Kasumi-1 (cell line): Measurements from ENCODE around the gene DPH5.

Experiments
- DNase-seq, 2 experiments: peaks; one replicate each; lab custom pipeline; 2025; lab: John Stamatoyannopoulos, UW

DPH5 gene

DNA sequence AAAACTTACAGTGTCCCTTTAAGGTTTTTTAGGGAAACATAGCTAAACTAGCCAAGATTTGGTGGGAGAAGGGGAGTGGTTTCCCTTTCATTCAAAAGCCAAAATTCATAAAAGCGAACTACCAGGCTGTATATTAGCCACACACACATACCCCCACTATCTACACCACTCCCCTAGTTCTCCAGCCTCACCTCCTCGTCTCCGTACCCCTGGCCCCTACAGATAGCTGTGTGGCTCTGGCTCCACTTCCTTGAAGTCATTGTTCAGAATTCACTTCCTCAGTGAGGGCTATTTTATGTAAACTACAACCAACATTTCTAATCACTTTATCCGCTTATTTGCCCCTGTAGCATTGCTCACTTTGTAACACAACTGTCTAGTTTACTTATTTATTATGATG is 5.3 kb upstream of the DPH5 start:
- no peak for DNase-seq

- no peak for DNase-seq
Observed at GRCh38 chr1:101029184-101029583, 3.6 kb upstream of the DPH5 start.

DNA sequence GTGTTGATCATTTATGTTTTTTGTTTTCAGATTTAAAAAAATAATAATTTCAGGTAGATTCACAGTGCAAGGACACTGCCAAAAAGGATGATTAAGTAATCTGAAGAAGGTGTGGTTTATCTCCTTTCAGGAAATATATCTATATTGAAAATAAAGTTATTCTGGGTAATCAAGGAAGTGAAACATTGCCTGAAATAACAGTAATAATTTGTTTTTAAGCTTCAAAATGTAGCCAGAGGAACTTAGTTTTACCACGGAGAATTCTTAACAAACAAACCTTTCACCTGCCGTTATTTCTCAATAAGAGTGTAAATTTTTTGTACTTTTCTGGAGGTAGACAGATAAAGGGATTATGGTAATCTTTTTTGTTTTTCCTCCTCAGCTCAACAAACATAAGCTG is 2.9 kb upstream of the DPH5 start:
- no peak for DNase-seq

- DNase-seq, result no peak
Observed at GRCh38 chr1:101027194-101027772, 1.7 kb upstream of the DPH5 start.

- no peak for DNase-seq
Observed at GRCh38 chr1:101026430-101026788, 825 bp upstream of the DPH5 start.

DNA sequence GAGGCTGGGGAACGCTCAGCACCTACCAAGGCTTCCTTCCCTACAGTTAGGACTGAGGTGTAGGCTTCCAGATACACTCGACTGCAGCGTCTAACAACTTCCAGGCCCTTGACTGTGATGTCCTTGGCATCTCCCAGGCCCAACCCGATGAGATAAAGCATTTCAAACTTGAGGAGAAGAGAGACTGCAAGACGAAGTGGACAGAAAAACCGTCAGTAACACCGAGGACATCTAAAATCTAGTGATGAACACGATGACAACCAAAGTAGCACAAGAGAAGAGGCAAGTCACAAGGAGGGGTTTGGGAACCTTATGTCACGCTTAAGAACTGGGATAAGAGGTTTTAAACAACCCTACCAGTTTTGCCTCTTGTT is 314 bp downstream of the DPH5 start:
- peak in 1 of 2 experiments; percentile 61 for DNase-seq

DNA sequence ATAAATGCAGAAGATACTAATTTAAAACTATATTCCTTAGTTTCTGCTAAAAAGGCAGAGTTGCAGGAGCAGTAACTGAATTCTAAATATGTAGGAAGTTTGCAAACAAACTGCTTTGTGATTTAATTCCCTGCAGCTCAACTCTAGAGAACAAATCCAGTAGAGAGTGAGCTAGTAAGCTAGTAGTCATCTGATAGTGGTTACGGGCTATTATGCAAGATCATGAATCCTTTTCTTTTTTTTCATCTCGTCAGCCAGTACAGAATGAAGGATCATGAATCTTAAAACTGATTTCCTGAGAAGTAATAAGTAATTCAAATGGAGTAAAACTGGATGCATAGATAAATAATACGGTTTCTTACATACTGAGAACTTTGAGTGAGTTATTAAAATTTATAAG is 3.3 kb downstream of the DPH5 start:
- DNase-seq, result peak in 1 of 2 experiments; percentile 8

- DNase-seq, result no peak
Observed at GRCh38 chr1:101017448-101017847, 8.1 kb downstream of the DPH5 start.

GRCh38 chr1:101013776-101014175 is 11.8 kb downstream of the DPH5 start:
- DNase-seq, result no peak

GRCh38 chr1:101008229-101008834 is 17.3 kb downstream of the DPH5 start:
- no peak for DNase-seq

- no peak for DNase-seq
Observed at GRCh38 chr1:101006553-101006952, 19.0 kb downstream of the DPH5 start.

DNA sequence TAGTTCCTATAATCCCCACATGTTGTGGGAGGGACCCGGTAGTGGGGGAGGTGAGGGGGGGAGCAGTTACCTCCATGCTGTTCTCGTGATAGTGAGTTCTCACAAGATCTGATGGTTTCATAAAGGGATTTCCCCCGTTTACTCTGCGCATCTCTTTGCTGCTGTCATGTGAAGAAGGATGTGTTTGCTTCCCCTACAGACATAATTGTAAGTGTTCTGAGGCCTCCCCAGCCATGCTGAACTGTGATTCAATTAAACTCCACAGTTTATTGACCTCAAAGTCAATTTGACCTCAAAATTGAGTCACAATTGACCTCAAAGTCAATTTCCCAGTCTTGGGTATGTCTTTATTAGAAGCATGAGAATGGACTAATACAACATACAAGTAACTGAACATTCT is 19.7 kb downstream of the DPH5 start:
- no peak for DNase-seq

- DNase-seq, result no peak
Observed at GRCh38 chr1:101005183-101005582, 20.4 kb downstream of the DPH5 start.

- DNase-seq, result no peak
Observed at GRCh38 chr1:101004670-101005069, 20.9 kb downstream of the DPH5 start.

DNA sequence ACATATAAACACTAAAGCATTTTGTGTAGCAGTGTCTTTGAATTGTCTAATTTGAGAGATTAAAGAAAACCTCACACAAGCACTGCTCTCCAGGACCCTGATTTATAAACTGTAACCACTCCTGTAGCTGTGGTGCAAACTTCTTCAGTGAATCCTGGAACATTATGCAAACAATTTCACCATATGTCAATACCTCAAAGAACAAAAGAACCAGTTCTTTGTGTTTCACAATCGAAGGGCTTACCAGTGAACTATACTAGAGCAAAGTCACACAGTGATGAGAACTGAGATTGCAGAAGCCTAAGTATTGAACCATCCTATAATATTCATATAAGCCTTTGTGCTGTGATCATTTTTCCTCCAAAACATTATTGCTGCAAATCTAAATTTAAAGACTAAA is 21.5 kb downstream of the DPH5 start:
- DNase-seq, result no peak

GRCh38 chr1:101003012-101003650 is 22.5 kb downstream of the DPH5 start:
- DNase-seq, result no peak

- peak; percentile 76 to 86 for DNase-seq
Observed at GRCh38 chr1:101002551-101002950, 23.0 kb downstream of the DPH5 start.

DNA sequence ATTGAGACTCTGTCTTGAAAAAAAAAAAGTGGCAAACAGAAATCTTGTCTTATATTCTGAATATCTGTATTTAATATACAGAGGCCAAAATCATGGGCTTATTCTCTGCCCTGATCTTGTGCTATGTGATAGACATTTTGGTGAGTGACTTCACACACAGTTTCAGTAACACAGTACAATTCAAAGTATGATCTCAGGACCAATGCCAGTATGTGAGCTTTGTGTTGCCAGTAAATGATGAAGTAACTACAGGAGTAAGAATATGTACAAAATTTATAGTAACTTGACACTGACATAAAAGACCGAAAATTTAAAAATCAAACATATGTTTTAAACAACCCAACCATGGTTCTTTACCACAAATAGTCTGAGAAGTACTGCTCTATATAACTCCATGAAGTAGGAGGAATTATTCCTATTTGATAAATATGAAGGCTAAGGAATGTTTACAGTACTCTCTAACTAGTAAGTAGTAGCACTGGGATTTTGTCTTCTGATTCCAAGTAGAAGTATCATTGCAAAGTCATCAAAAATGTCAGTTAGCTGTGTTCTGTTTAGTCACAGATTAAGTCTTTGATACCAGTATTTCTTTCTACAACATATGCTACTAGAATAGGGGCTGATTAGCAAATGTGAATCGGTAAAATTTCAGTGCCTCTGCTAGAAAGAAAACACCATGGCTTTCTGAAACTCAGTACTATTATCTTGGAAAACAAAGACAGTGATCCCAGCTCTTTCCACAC is 25.3 kb downstream of the DPH5 start:
- DNase-seq, result no peak

GRCh38 chr1:100998426-100998825 is 27.2 kb downstream of the DPH5 start:
- DNase-seq, result no peak

DNA sequence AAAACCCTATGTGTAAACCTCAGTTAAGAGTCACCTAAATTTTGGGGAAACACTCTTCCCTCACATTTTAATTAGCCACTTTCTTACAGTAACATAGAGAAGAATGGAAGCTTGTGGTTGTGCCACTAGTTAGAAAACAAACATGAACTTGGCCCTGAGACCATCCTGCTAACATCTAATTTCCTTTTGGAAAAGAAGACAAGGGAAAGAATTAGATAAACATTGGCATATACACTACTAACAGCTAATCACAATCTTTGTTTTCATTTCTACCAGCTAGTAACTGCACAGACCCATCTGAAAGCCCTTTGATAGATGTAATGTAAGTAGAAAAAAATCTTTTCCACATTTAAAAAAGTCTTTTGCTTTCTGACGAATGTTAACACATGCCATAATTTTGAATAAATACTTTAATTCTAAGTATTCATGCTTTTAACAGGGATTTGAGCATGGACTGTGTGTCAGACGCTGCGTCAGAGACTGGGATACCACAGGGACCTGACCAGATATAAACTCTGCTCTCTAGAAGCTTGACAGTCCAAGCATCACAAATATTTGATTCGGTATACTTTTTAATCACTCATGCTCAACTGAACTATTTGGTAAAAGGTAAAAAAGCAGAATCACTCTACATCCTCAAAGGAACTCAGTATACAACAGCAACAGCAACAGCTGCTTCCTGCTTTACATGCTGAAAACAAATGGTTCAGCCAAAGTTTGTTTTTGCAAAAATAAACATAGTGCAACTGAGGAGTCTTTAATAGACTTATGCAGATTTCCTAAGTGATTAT is 30.2 kb downstream of the DPH5 start:
- no peak for DNase-seq

GRCh38 chr1:100989306-100990077 is 36.1 kb downstream of the DPH5 start:
- DNase-seq, result no peak

GRCh38 chr1:100988121-100988520 is 37.5 kb downstream of the DPH5 start:
- DNase-seq, result no peak
